H9 (cell line): ENCODE measurements around the gene SPSB4. TPM values are rescaled to one million over a fixed set of nuclear protein-coding genes. Genes with fewer than 3 reads are reported as not detected.

ENCODE experiments used
- DNase-seq: peaks from one replicate; pipeline ENCODE4 v3.0.0-alpha.2; 2017
- H2AFZ ChIP-seq: one replicate; pipeline ENCODE4 v1.6.1; 2013; ENCODE audit warnings: mild to moderate bottlenecking, low read length, control low read depth, moderate library complexity
- H2AK5ac ChIP-seq: 2 replicates; pipeline ENCODE4 v1.6.1; 2013; ENCODE audit warnings: low read length, control low read depth, mixed read lengths; ENCODE audit not compliant: insufficient read length
- H2BK120ac ChIP-seq: one replicate; pipeline ENCODE4 v1.6.1; 2013; ENCODE audit warnings: low read depth, mild to moderate bottlenecking, low read length, control low read depth, inconsistent platforms; ENCODE audit not compliant: poor library complexity, severe bottlenecking
- H2BK12ac ChIP-seq: 2 replicates; pipeline ENCODE4 v1.6.1; 2013; ENCODE audit warnings: low read length, control low read depth, mixed read lengths, low read depth; ENCODE audit not compliant: insufficient read length
- H2BK15ac ChIP-seq: 2 replicates; pipeline ENCODE4 v1.6.1; 2013; ENCODE audit warnings: low read depth, low read length, control low read depth
- H2BK20ac ChIP-seq: one replicate; pipeline ENCODE4 v1.6.1; 2013; ENCODE audit warnings: low read depth, mild to moderate bottlenecking, low read length, control low read depth, inconsistent platforms; ENCODE audit not compliant: poor library complexity, severe bottlenecking
- H2BK5ac ChIP-seq: 2 replicates; pipeline ENCODE4 v1.6.1; 2013; ENCODE audit warnings: low read length, control low read depth, mixed read lengths; ENCODE audit not compliant: insufficient read length
- H3K14ac ChIP-seq: 2 replicates; pipeline ENCODE4 v1.6.1; 2013; ENCODE audit warnings: low read length, control low read depth; ENCODE audit not compliant: insufficient read depth
- H3K18ac ChIP-seq: 2 replicates; pipeline ENCODE4 v1.6.1; 2013; ENCODE audit warnings: low read depth, mild to moderate bottlenecking, mixed read lengths, low read length, control low read depth; ENCODE audit not compliant: insufficient read length
- H3K23ac ChIP-seq: 2 replicates; pipeline ENCODE4 v1.6.1; 2013; ENCODE audit warnings: low read length, control low read depth, mixed read lengths, low read depth; ENCODE audit not compliant: insufficient read length
- H3K23me2 ChIP-seq: 2 replicates; pipeline ENCODE4 v1.6.1; 2013; ENCODE audit warnings: low read depth, mild to moderate bottlenecking, mixed read lengths, low read length, control low read depth; ENCODE audit not compliant: insufficient read length, poor library complexity, severe bottlenecking
- H3K27ac ChIP-seq: 2 replicates; pipeline ENCODE4 v1.5.1; 2013; ENCODE audit warnings: low read length, control low read depth, mixed read lengths, low read depth; ENCODE audit not compliant: insufficient read length
- H3K27me3 ChIP-seq: 2 replicates; pipeline ENCODE4 v1.6.1; 2013; ENCODE audit warnings: low read length, control low read depth, inconsistent platforms; ENCODE audit not compliant: insufficient read depth
- H3K4ac ChIP-seq: 2 replicates; pipeline ENCODE4 v1.6.1; 2013; ENCODE audit warnings: low read depth, mild to moderate bottlenecking, control low read depth, inconsistent platforms, low read length, moderate library complexity
- H3K4me1 ChIP-seq: 2 replicates; pipeline ENCODE4 v1.6.1; 2013; ENCODE audit warnings: low read length, control low read depth, inconsistent platforms; ENCODE audit not compliant: insufficient read depth
- H3K4me2 ChIP-seq: 2 replicates; pipeline ENCODE4 v1.6.1; 2013; ENCODE audit warnings: low read length, control low read depth, mixed read lengths; ENCODE audit not compliant: insufficient read length, insufficient read depth
- H3K56ac ChIP-seq: 2 replicates; pipeline ENCODE4 v1.6.1; 2013; ENCODE audit warnings: low read depth, mild to moderate bottlenecking, mixed read lengths, low read length, control low read depth; ENCODE audit not compliant: insufficient read length
- H3K79me1 ChIP-seq: 2 replicates; pipeline ENCODE4 v1.6.1; 2013; ENCODE audit warnings: low read depth, mild to moderate bottlenecking, moderate library complexity, low read length, control low read depth, inconsistent platforms; ENCODE audit not compliant: insufficient read depth, poor library complexity, severe bottlenecking
- H3K79me2 ChIP-seq: 2 replicates; pipeline ENCODE4 v1.6.1; 2013; ENCODE audit warnings: low read length, control low read depth, inconsistent platforms; ENCODE audit not compliant: insufficient read depth
- H3K9ac ChIP-seq: 2 replicates; pipeline ENCODE4 v1.6.1; 2013; ENCODE audit warnings: low read length, control low read depth, mixed read lengths; ENCODE audit not compliant: insufficient read length; ENCODE audit errors: extremely low read depth
- H3K9me3 ChIP-seq: one replicate; pipeline ENCODE4 v1.6.1; 2013; ENCODE audit warnings: low read depth, low read length, inconsistent platforms; ENCODE audit not compliant: control insufficient read depth
- H3T11ph ChIP-seq: one replicate; pipeline ENCODE4 v1.6.1; 2013; ENCODE audit warnings: mild to moderate bottlenecking, low read length, control low read depth, inconsistent platforms
- H4K20me1 ChIP-seq: one replicate; pipeline ENCODE4 v1.6.1; 2013; ENCODE audit not compliant: control insufficient read depth, insufficient read length, insufficient read depth
- H4K5ac ChIP-seq: 2 replicates; pipeline ENCODE4 v1.6.1; 2013; ENCODE audit warnings: low read depth, mild to moderate bottlenecking, mixed read lengths, low read length, control low read depth; ENCODE audit not compliant: insufficient read length
- H4K8ac ChIP-seq: replicated peaks from 2 replicates; pipeline ENCODE4 v1.6.1; 2013; ENCODE audit warnings: low read length, control low read depth, mixed read lengths, low read depth; ENCODE audit not compliant: insufficient read length
- H4K91ac ChIP-seq: 2 replicates; pipeline ENCODE4 v1.6.1; 2013; ENCODE audit warnings: low read depth, mild to moderate bottlenecking, moderate library complexity, mixed read lengths, low read length, control low read depth; ENCODE audit not compliant: insufficient read length
- H3K27ac Mint-ChIP-seq, 3 experiments: 2 replicates in 2 of 3; 3 replicates in 1 of 3; pipeline ENCODE4 v1.8.0; 2020 to 2021; ENCODE audit warnings: mixed read lengths in 3 of 3, mild to moderate bottlenecking in 1 of 3, moderate library complexity in 1 of 3
- H3K27me3 Mint-ChIP-seq: 2 replicates; pipeline ENCODE4 v1.8.0; 2021; ENCODE audit warnings: low read depth, mild to moderate bottlenecking, moderate library complexity, mixed read lengths
- H3K36me3 Mint-ChIP-seq, 3 experiments: 2 replicates in 2 of 3; 3 replicates in 1 of 3; pipeline ENCODE4 v1.8.0; 2020 to 2021; ENCODE audit warnings: low read depth in 3 of 3, mixed read lengths in 3 of 3; ENCODE audit not compliant: insufficient read depth in 1 of 3
- H3K4me1 Mint-ChIP-seq, 2 experiments: 2 replicates each; pipeline ENCODE4 v1.8.0; 2020; ENCODE audit warnings: mixed read lengths in 2 of 2
- H3K4me3 Mint-ChIP-seq, 2 experiments: 2 replicates in 1 of 2; 3 replicates in 1 of 2; pipeline ENCODE4 v1.8.0; 2020 to 2021; ENCODE audit warnings: mild to moderate bottlenecking in 2 of 2, mixed read lengths in 2 of 2, moderate library complexity in 1 of 2
- H3K9me3 Mint-ChIP-seq, 2 experiments: 2 replicates in 1 of 2; 3 replicates in 1 of 2; pipeline ENCODE4 v1.8.0; 2020; ENCODE audit warnings: mild to moderate bottlenecking in 2 of 2, mixed read lengths in 2 of 2, moderate library complexity in 1 of 2
- CTCF ChIP-seq: fragments of 200-600 bp; sonication (generic); conservative IDR thresholded peaks from 3 replicates; pipeline ENCODE4 v1.8.0; 2021; ENCODE audit warnings: antibody characterized with exemption, mild to moderate bottlenecking
- WGBS: extraction: QIAGEN DNeasy Blood & Tissue Kit; methylation state at CpG from one replicate; pipeline ENCODE4 v1.1.7; 2013; ENCODE audit warnings: missing lambda C conversion rate, low lambda C conversion rate, mixed read lengths; ENCODE audit not compliant: insufficient read length; ENCODE audit errors: extremely low coverage; 5-methylcytosine and 5-hydroxymethylcytosine counted together
- total RNA-seq: library from RNA; stranded (reverse); gene quantifications from 2 replicates; pipeline ENCODE4 v1.2.1, GENCODE V29; 2021

SPSB4 gene
- total RNA-seq, 1 experiment from 2014 or later, result 6.2 TPM

GRCh38 chr3:141109751-141110150, 58.6 kb downstream of the SPSB4 start:
- DNase-seq, result peak; percentile 17
- H3K27ac Mint-ChIP-seq, result no peak overlapping the region
- H3K79me2 ChIP-seq, result no peaks in the 10 kb centered on the region

More at GRCh38 chr3:141109751-141110150, 58.6 kb downstream of the SPSB4 start:
- Histone ChIP-seq H3K9me3 (no peaks in the 10 kb centered on the region), H4K5ac (no peak overlapping the region), H4K91ac (no peak overlapping the region), H2BK12ac (no peak overlapping the region), H4K20me1 (no peaks in the 10 kb centered on the region), H2BK120ac (no peak overlapping the region), H2AFZ (no peak overlapping the region), H2BK15ac (no peak overlapping the region), H4K8ac (no peak overlapping the region), H3K23me2 (no peaks in the 10 kb centered on the region), H3K27ac (no peak overlapping the region), H3K56ac (no peak overlapping the region), H2BK20ac (no peak overlapping the region), H2BK5ac (no peak overlapping the region), H3K9ac (no peak overlapping the region), H3K4ac (no peak overlapping the region), H3K27me3 (no peaks in the 10 kb centered on the region), H3K18ac (no peak overlapping the region), H3K4me2 (no peak overlapping the region), H2AK5ac (no peak overlapping the region), H3K79me1 (no peaks in the 10 kb centered on the region), H3T11ph (no peak overlapping the region), H3K4me1 (no peaks in the 10 kb centered on the region), H3K23ac (no peak overlapping the region), H3K14ac (no peak overlapping the region; the same call in 1 of the 2 replicates)
- H3K4me1 Mint-ChIP-seq, result peaks cover 6% of the 10 kb centered on the region in 2 experiments
- H3K4me3 Mint-ChIP-seq, result no peak overlapping the region
- peaks cover 0 to 8% (median 2%) of the 10 kb centered on the region in 3 experiments; a peak in 3 of 7 replicates for H3K36me3 Mint-ChIP-seq
- no peaks in the 10 kb centered on the region for H3K27me3 Mint-ChIP-seq
- no peak for TF ChIP-seq CTCF
- no CpG with 5 or more reads among the region's 7 CpGs for WGBS
- H3K9me3 Mint-ChIP-seq, result peaks cover 3 to 6% of the 10 kb centered on the region in 2 experiments; a peak in 2 of 5 replicates
